GM19238 (cell line): ENCODE data around the gene MAMLD1.

ENCODE experiments used
- DNase-seq: peaks from one replicate; pipeline ENCODE4 v3.0.0; 2011; ENCODE audit warnings: low spot score; ENCODE audit not compliant: insufficient read length

The MAMLD1 gene

GRCh38 chrX:150405576-150405975 is 42.5 kb downstream of the MAMLD1 start:
- no peak for DNase-seq

GRCh38 chrX:150406596-150406995 is 43.5 kb downstream of the MAMLD1 start:
- no peak for DNase-seq

- no peak for DNase-seq
These were observed 44.9 kb downstream of the MAMLD1 start for GRCh38 chrX:150408007-150408406.

- DNase-seq, result no peak
These were observed 45.4 kb downstream of the MAMLD1 start for GRCh38 chrX:150408561-150408960.

GRCh38 chrX:150409486-150409885 is 46.4 kb downstream of the MAMLD1 start:
- no peak for DNase-seq

GRCh38 chrX:150409964-150410363 is 46.8 kb downstream of the MAMLD1 start:
- DNase-seq, result no peak

- no peak for DNase-seq
These were observed 47.4 kb downstream of the MAMLD1 start for GRCh38 chrX:150410513-150410912.

GRCh38 chrX:150411656-150412055 is 48.5 kb downstream of the MAMLD1 start:
- no peak for DNase-seq

GRCh38 chrX:150414228-150414627 is 51.1 kb downstream of the MAMLD1 start:
- DNase-seq, result no peak

GRCh38 chrX:150416469-150416868 is 53.4 kb downstream of the MAMLD1 start:
- no peak for DNase-seq

GRCh38 chrX:150421816-150422215 is 58.7 kb downstream of the MAMLD1 start:
- no peak for DNase-seq

GRCh38 chrX:150429594-150429993 is 66.5 kb downstream of the MAMLD1 start:
- no peak for DNase-seq

- no peak for DNase-seq
These were observed 73.1 kb downstream of the MAMLD1 start for GRCh38 chrX:150436195-150436594.

GRCh38 chrX:150438165-150438564 is 75.0 kb downstream of the MAMLD1 start:
- DNase-seq, result no peak

- no peak for DNase-seq
These were observed 83.0 kb downstream of the MAMLD1 start for GRCh38 chrX:150446151-150446550.

GRCh38 chrX:150446995-150447394 is 83.9 kb downstream of the MAMLD1 start:
- DNase-seq, result no peak

- DNase-seq, result no peak
These were observed 86.2 kb downstream of the MAMLD1 start for GRCh38 chrX:150449313-150449712.

- DNase-seq, result no peak
These were observed 87.5 kb downstream of the MAMLD1 start for GRCh38 chrX:150450519-150451177.

GRCh38 chrX:150451953-150452352 is 88.8 kb downstream of the MAMLD1 start:
- DNase-seq, result no peak

- DNase-seq, result no peak
These were observed 91.0 kb downstream of the MAMLD1 start for GRCh38 chrX:150454083-150454482.

- DNase-seq, result no peak
These were observed 91.5 kb downstream of the MAMLD1 start for GRCh38 chrX:150454508-150455214.

- no peak for DNase-seq
These were observed 92.1 kb downstream of the MAMLD1 start for GRCh38 chrX:150455215-150455608.

GRCh38 chrX:150456466-150456865 is 93.3 kb downstream of the MAMLD1 start:
- DNase-seq, result no peak
